GM18505 (cell line): ENCODE data around the gene UNC5CL.
"Not testable (repeated sequence)": the region's sequence is repeated elsewhere in the genome, so short reads cannot be mapped to it uniquely, and the experiment has no call there.

Source experiments
- ATAC-seq: cut with Tn5 transposase; IDR thresholded peaks from one replicate; pipeline ENCODE4 v1.9.1; 2021; ENCODE audit not compliant: unreplicated experiment
- POLR2A ChIP-seq: IDR thresholded peaks from 4 replicates; pipeline ENCODE4 v1.6.1; 2011; ENCODE audit warnings: borderline replicate concordance; ENCODE audit not compliant: insufficient read depth, insufficient read length; ENCODE audit errors: extremely low read depth

UNC5CL gene

GRCh38 chr6:41022294-41022693 lies 16.7 kb downstream of the UNC5CL start:
- no peak for TF ChIP-seq POLR2A
- ATAC-seq: no peak

- ATAC-seq: no peak
- TF ChIP-seq POLR2A: no peak
Measured at GRCh38 chr6:41021832-41022231, 17.2 kb downstream of the UNC5CL start.

GRCh38 chr6:41017663-41018062 lies 21.4 kb downstream of the UNC5CL start:
- ATAC-seq: no peak
- no peak for TF ChIP-seq POLR2A

- ATAC-seq: not testable (repeated sequence)
Measured at GRCh38 chr6:41015860-41016259, 23.2 kb downstream of the UNC5CL start.

GRCh38 chr6:41014780-41015179 lies 24.2 kb downstream of the UNC5CL start:
- ATAC-seq: no peak
- no peak for TF ChIP-seq POLR2A

- TF ChIP-seq POLR2A: no peak
- no peak for ATAC-seq
Measured at GRCh38 chr6:41013466-41014153, 25.4 kb downstream of the UNC5CL start.

- no peak for ATAC-seq
- no peak for TF ChIP-seq POLR2A
Measured at GRCh38 chr6:41011673-41012072, 27.3 kb downstream of the UNC5CL start.

- no peak for ATAC-seq
- TF ChIP-seq POLR2A: no peak
Measured at GRCh38 chr6:41009669-41010068, 29.4 kb downstream of the UNC5CL start.

- no peak for TF ChIP-seq POLR2A
Measured at GRCh38 chr6:41008011-41008410, 31.0 kb downstream of the UNC5CL start.

GRCh38 chr6:41006980-41007379 lies 32.0 kb downstream of the UNC5CL start:
- not testable (repeated sequence) for ATAC-seq

More at GRCh38 chr6:41008011-41008410, 31.0 kb downstream of the UNC5CL start:
- ATAC-seq: no peak

- not testable (repeated sequence) for ATAC-seq
Measured at GRCh38 chr6:41006217-41006616, 32.8 kb downstream of the UNC5CL start.

GRCh38 chr6:41002168-41002567 lies 36.9 kb downstream of the UNC5CL start:
- no peak for ATAC-seq
- TF ChIP-seq POLR2A: no peak

- no peak for TF ChIP-seq POLR2A
- ATAC-seq: no peak
Measured at GRCh38 chr6:41000248-41000647, 38.8 kb downstream of the UNC5CL start.

GRCh38 chr6:40999569-40999968 lies 39.5 kb downstream of the UNC5CL start:
- ATAC-seq: no peak
- no peak for TF ChIP-seq POLR2A

- no peak for TF ChIP-seq POLR2A
- ATAC-seq: no peak
Measured at GRCh38 chr6:40998661-40999060, 40.4 kb downstream of the UNC5CL start.
